H1 (cell line): ENCODE results near the gene AIG1. TPM values are rescaled to one million over a fixed set of nuclear protein-coding genes. Genes with fewer than 3 reads are reported as not detected.

Experiments
- CTCF ChIA-PET: fragments of 300-600 bp; sonication (Branson Sonifier 250); formaldehyde crosslinking; loops from one replicate; lab custom pipeline; 2021; ENCODE audit not compliant: partially characterized antibody; lab: Charles Lee
- POLR2A ChIA-PET: fragments of 300-600 bp; sonication (Branson Sonifier 250); formaldehyde crosslinking; loops from one replicate; lab custom pipeline; 2021; ENCODE audit warnings: inconsistent platforms; ENCODE audit not compliant: partially characterized antibody; lab: Charles Lee
- DNase-seq, 2 experiments: peaks; one replicate each; pipeline versions ENCODE4 v3.0.0 to v3.0.0-alpha.2; 2010 to 2022; ENCODE audit warnings: low spot score in 2 of 2, low read depth in 1 of 2, mixed read lengths in 1 of 2
- FAIRE-seq: peaks from 2 replicates; lab custom pipeline; 2011; peaks lifted over from hg19 to GRCh38; lab: Jason Lieb, UNC
- H2AFZ ChIP-seq: 2 replicates; pipeline ENCODE4 v1.8.1; 2012; ENCODE audit warnings: low read length, inconsistent platforms
- H2AK5ac ChIP-seq: 2 replicates; pipeline ENCODE4 v1.6.1; 2013; ENCODE audit warnings: low read depth, low read length
- H2BK120ac ChIP-seq: replicated peaks from 2 replicates; pipeline ENCODE3; 2013; ENCODE audit warnings: low read depth, low read length, inconsistent platforms
- H2BK12ac ChIP-seq: 2 replicates; pipeline ENCODE4 v1.6.1; 2013; ENCODE audit warnings: low read depth, low read length
- H2BK15ac ChIP-seq: 2 replicates; pipeline ENCODE4 v1.6.1; 2013; ENCODE audit warnings: low read length
- H2BK20ac ChIP-seq: 2 replicates; pipeline ENCODE4 v1.6.1; 2013; ENCODE audit warnings: low read length
- H2BK5ac ChIP-seq: 2 replicates; pipeline ENCODE4 v1.6.1; 2013; ENCODE audit warnings: low read depth, low read length
- H3K14ac ChIP-seq: 2 replicates; pipeline ENCODE4 v1.6.1; 2013; ENCODE audit warnings: inconsistent platforms; ENCODE audit not compliant: insufficient read length
- H3K18ac ChIP-seq: 2 replicates; pipeline ENCODE4 v1.6.1; 2013; ENCODE audit warnings: low read length; ENCODE audit errors: extremely low read depth
- H3K23ac ChIP-seq: 2 replicates; pipeline ENCODE4 v1.6.1; 2013; ENCODE audit warnings: inconsistent platforms; ENCODE audit not compliant: insufficient read length
- H3K23me2 ChIP-seq: 2 replicates; pipeline ENCODE4 v1.6.1; 2013; ENCODE audit warnings: low read depth, low read length
- H3K27ac ChIP-seq: 2 replicates; pipeline ENCODE4 v1.6.1; 2011; ENCODE audit warnings: low read depth, low read length, inconsistent platforms
- H3K27me3 ChIP-seq, 4 experiments: replicated peaks in 1 of 4; 1 replicate in 1 of 4; 2 replicates in 3 of 4; pipeline versions ENCODE4 v1.6.1 to v1.8.1; 2011 to 2013; ENCODE audit warnings: low read length in 3 of 4, mild to moderate bottlenecking in 3 of 4, inconsistent platforms in 2 of 4, mixed read lengths in 2 of 4, moderate library complexity in 1 of 4; ENCODE audit not compliant: control insufficient read depth in 3 of 4, insufficient read depth in 3 of 4; ENCODE audit errors: extremely low read depth in 1 of 4
- H3K36me3 ChIP-seq, 4 experiments: 2 replicates each; pipeline versions ENCODE4 v1.6.1 to v1.8.1; 2011 to 2013; ENCODE audit warnings: mild to moderate bottlenecking in 4 of 4, low read length in 3 of 4, moderate library complexity in 2 of 4, control low read depth in 1 of 4, inconsistent platforms in 1 of 4; ENCODE audit not compliant: insufficient read depth in 4 of 4, control insufficient read depth in 2 of 4
- H3K4ac ChIP-seq: replicated peaks from 2 replicates; pipeline ENCODE3; 2013; ENCODE audit warnings: low read length, low read depth, mixed read lengths, inconsistent platforms; ENCODE audit not compliant: insufficient read length
- H3K4me1 ChIP-seq, 4 experiments: replicated peaks in 1 of 4; 1 replicate in 1 of 4; 2 replicates in 3 of 4; pipeline versions ENCODE4 v1.6.1 to v1.8.1; 2011 to 2013; ENCODE audit warnings: low read length in 3 of 4, inconsistent platforms in 2 of 4, mixed read lengths in 1 of 4; ENCODE audit not compliant: insufficient read depth in 4 of 4, control insufficient read depth in 3 of 4
- H3K4me2 ChIP-seq, 2 experiments: 2 replicates each; pipeline versions ENCODE4 v1.6.1 to v1.8.1; 2011 to 2013; ENCODE audit warnings: low read depth in 2 of 2, low read length in 2 of 2, control low read depth in 1 of 2, inconsistent platforms in 1 of 2, mild to moderate bottlenecking in 1 of 2; ENCODE audit not compliant: insufficient read depth in 1 of 2
- H3K4me3 ChIP-seq, 4 experiments: fragments of 200-600, 300-600 bp in 1 of 4; sonication (generic), shearing (Covaris generic), sonication (Bioruptor Twin) in 1 of 4; 2 replicates each; pipeline versions ENCODE4 v1.5.1 to v1.8.1; 2011 to 2016; ENCODE audit warnings: low read length in 4 of 4, low read depth in 3 of 4, control low read depth in 2 of 4, inconsistent platforms in 2 of 4, mild to moderate bottlenecking in 2 of 4, mixed read lengths in 1 of 4, moderate library complexity in 1 of 4; ENCODE audit not compliant: insufficient read depth in 2 of 4; ENCODE audit errors: extremely low read depth in 1 of 4
- H3K56ac ChIP-seq: replicated peaks from 2 replicates; pipeline ENCODE3; 2013; ENCODE audit warnings: low read depth, mild to moderate bottlenecking, mixed read lengths, low read length, inconsistent platforms; ENCODE audit not compliant: insufficient read length
- H3K79me1 ChIP-seq: 2 replicates; pipeline ENCODE4 v1.6.1; 2013; ENCODE audit warnings: low read depth, low read length, control low read depth
- H3K79me2 ChIP-seq, 2 experiments: 2 replicates each; pipeline versions ENCODE4 v1.6.1 to v1.8.1; 2012 to 2013; ENCODE audit warnings: low read length in 2 of 2, mild to moderate bottlenecking in 2 of 2, inconsistent platforms in 1 of 2; ENCODE audit not compliant: insufficient read depth in 2 of 2, control insufficient read depth in 1 of 2
- H3K9ac ChIP-seq, 4 experiments: replicated peaks in 1 of 4; 1 replicate in 1 of 4; 2 replicates in 3 of 4; pipeline versions ENCODE4 v1.6.1 to v1.8.1; 2011 to 2013; ENCODE audit warnings: low read depth in 3 of 4, low read length in 3 of 4, control low read depth in 2 of 4, mild to moderate bottlenecking in 2 of 4, moderate library complexity in 2 of 4, inconsistent platforms in 1 of 4; ENCODE audit errors: extremely low read depth in 1 of 4
- H3K9me3 ChIP-seq, 2 experiments: 2 replicates each; pipeline versions ENCODE4 v1.6.1 to v1.8.1; 2012 to 2013; ENCODE audit warnings: mild to moderate bottlenecking in 2 of 2, moderate library complexity in 2 of 2, control low read depth in 1 of 2, inconsistent platforms in 1 of 2, low read depth in 1 of 2, low read length in 1 of 2, mixed read lengths in 1 of 2; ENCODE audit not compliant: insufficient read depth in 2 of 2
- H4K20me1 ChIP-seq, 2 experiments: replicated peaks in 1 of 2; 2 replicates each; pipeline versions ENCODE3 to v1.8.1; 2011 to 2013; ENCODE audit warnings: inconsistent platforms in 2 of 2, low read length in 2 of 2, mild to moderate bottlenecking in 1 of 2; ENCODE audit not compliant: insufficient read depth in 2 of 2, control insufficient read depth in 1 of 2
- H4K5ac ChIP-seq: 2 replicates; pipeline ENCODE4 v1.6.1; 2013; ENCODE audit warnings: low read length, low read depth, mixed read lengths, inconsistent platforms; ENCODE audit not compliant: insufficient read length
- H4K8ac ChIP-seq: 2 replicates; pipeline ENCODE4 v1.8.0; 2013; ENCODE audit warnings: mild to moderate bottlenecking, moderate library complexity, low read length, inconsistent platforms; ENCODE audit not compliant: insufficient read depth; ENCODE audit errors: extremely low read depth
- H4K91ac ChIP-seq: replicated peaks from 2 replicates; pipeline ENCODE3; 2013; ENCODE audit warnings: low read length, mixed read lengths, inconsistent platforms; ENCODE audit not compliant: insufficient read length
- CEBPB ChIP-seq: IDR thresholded peaks from 2 replicates; pipeline ENCODE4 v1.6.1; 2012; ENCODE audit warnings: low read depth, low read length
- CTBP2 ChIP-seq: IDR thresholded peaks from 2 replicates; pipeline ENCODE4 v1.7.0; 2011; ENCODE audit warnings: borderline replicate concordance, mild to moderate bottlenecking, moderate library complexity, mixed read lengths, low read length; ENCODE audit not compliant: insufficient read depth, insufficient read length
- CTCF ChIP-seq, 3 experiments: IDR thresholded peaks; 1 replicate in 2 of 3; 2 replicates in 1 of 3; pipeline versions ENCODE4 v1.5.1 to v1.6.1; 2011; ENCODE audit warnings: low read length in 3 of 3, mild to moderate bottlenecking in 3 of 3, inconsistent platforms in 2 of 3, low read depth in 1 of 3, moderate library complexity in 1 of 3; ENCODE audit not compliant: insufficient read depth in 1 of 3; ENCODE audit errors: control extremely low read depth in 1 of 3
- FOSL1 ChIP-seq: IDR thresholded peaks from 2 replicates; pipeline ENCODE4 v1.6.1; 2011; ENCODE audit warnings: mild to moderate bottlenecking, low read depth, low read length, moderate library complexity; ENCODE audit not compliant: insufficient read depth
- RAD21 ChIP-seq, 2 experiments: IDR thresholded peaks in 1 of 2; conservative IDR thresholded peaks in 1 of 2; 2 replicates each; pipeline ENCODE4 v1.6.1; 2011; ENCODE audit warnings: low read depth in 2 of 2, low read length in 2 of 2, improper control_type of control experiment in 1 of 2, inconsistent platforms in 1 of 2, mild to moderate bottlenecking in 1 of 2, moderate library complexity in 1 of 2
- RBBP5 ChIP-seq: IDR thresholded peaks from 2 replicates; pipeline ENCODE4 v1.7.1; 2012; ENCODE audit warnings: low read depth, mild to moderate bottlenecking, inconsistent platforms, low read length, moderate library complexity, borderline replicate concordance
- SIX5 ChIP-seq: IDR thresholded peaks from 2 replicates; pipeline ENCODE4 v1.6.1; 2011; ENCODE audit warnings: mild to moderate bottlenecking, low read depth, low read length
- SP1 ChIP-seq: IDR thresholded peaks from 2 replicates; pipeline ENCODE4 v1.6.1; 2011; ENCODE audit warnings: low read depth, low read length
- SP2 ChIP-seq: IDR thresholded peaks from 2 replicates; pipeline ENCODE4 v1.6.1; 2012; ENCODE audit warnings: mild to moderate bottlenecking, low read length, inconsistent platforms
- TBP ChIP-seq: IDR thresholded peaks from 2 replicates; pipeline ENCODE4 v1.6.1; 2011; ENCODE audit warnings: low read depth, low read length, improper control_type of control experiment
- TCF12 ChIP-seq: IDR thresholded peaks from 2 replicates; pipeline ENCODE4 v1.6.1; 2011; ENCODE audit warnings: low read depth, mild to moderate bottlenecking, low read length
- WGBS, 2 experiments: shearing (Covaris generic) in 1 of 2; methylation state at CpG; one replicate each; pipeline versions ENCODE4 v1.1.6 to v1.1.7; 2013 to 2015; ENCODE audit warnings: low lambda C conversion rate in 2 of 2, mixed read lengths in 2 of 2, inconsistent platforms in 1 of 2, low coverage in 1 of 2, missing lambda C conversion rate in 1 of 2; ENCODE audit not compliant: insufficient replicate concordance in 2 of 2, insufficient coverage in 1 of 2, insufficient read length in 1 of 2; ENCODE audit errors: extremely low coverage in 1 of 2, missing lambda C conversion rate in 1 of 2; 5-methylcytosine and 5-hydroxymethylcytosine counted together
- polyA plus RNA-seq, 7 experiments: library from polyadenylated mRNA; depleted of rRNA in 3 of 7; stranded (reverse) in 5 of 7; unstranded in 2 of 7; fragments of >200 nt in 5 of 7; fragments of 200-250 nt in 2 of 7; gene quantifications; 1 replicate in 5 of 7; 2 replicates in 1 of 7; 4 replicates in 1 of 7; pipeline versions ENCODE4 v1.2.1 to v1.2.3, GENCODE V29; 2011 to 2013; ENCODE audit warnings: missing spikeins in 2 of 7, mixed read lengths in 2 of 7
- total RNA-seq: library from RNA; stranded (reverse); fragmentation: NEBNext Ultra II Directional; extraction: Animal tissue kit (Norgen Biotek cat#: 25700); gene quantifications from 2 replicates; pipeline ENCODE4 v1.2.1, GENCODE V29; 2021

The AIG1 gene
- total and polyA plus RNA-seq, 2 of the 8 experiments (the other 6 are each of a cell fraction or from before 2014, with no cell fraction given) = 56.6 to 58.4 TPM

- Histone ChIP-seq H2BK20ac (no peak overlapping the region), H3K18ac (no peak overlapping the region), H3K9ac (no peak overlapping the region), H3K4ac (no peak overlapping the region), H3K23me2 (no peaks in the 10 kb centered on the region; the same call in 1 of the 2 replicates), H2BK12ac (no peak overlapping the region), H3K27ac (no peak overlapping the region), H3K56ac (no peak overlapping the region), H2AFZ (no peak overlapping the region), H2BK120ac (no peak overlapping the region), H3K4me1 (no peaks in the 10 kb centered on the region; a peak in 1 of 7 replicates), H3K9me3 (peaks cover 0 to 2% of the 10 kb centered on the region in 2 experiments; a peak in 1 of 4 replicates), H3K27me3 (no peaks in the 10 kb centered on the region), H2BK15ac (no peak overlapping the region), H4K8ac (no peak overlapping the region), H2BK5ac (no peak overlapping the region), H4K5ac (no peak overlapping the region), H3K14ac (no peak overlapping the region), H3K79me2 (no peaks in the 10 kb centered on the region), H4K91ac (no peak overlapping the region), H4K20me1 (no peaks in the 10 kb centered on the region), H3K36me3 (no peaks in the 10 kb centered on the region; a peak in 2 of 8 replicates), H3K23ac (no peak overlapping the region), H3K79me1 (no peaks in the 10 kb centered on the region; the same call in 1 of the 2 replicates), H2AK5ac (no peak overlapping the region), H3K4me2 (no peak overlapping the region), H3K4me3 (no peak overlapping the region)
- FAIRE-seq (no peak), DNase-seq (no peak)
- POLR2A ChIA-PET = no interaction called here
- CTCF ChIA-PET = interaction anchor here (1.0 to 2.6 kb wide), 4 partner anchors 9 to 556 kb away, joined by 3 to 10 read pairs (median 4); no protein-coding TSS in a partner anchor
- 93% methylated on average over 6 of the region's 6 CpGs; no CpG with 5 or more reads in 1 of the 2 experiments for WGBS, 2 experiments
- no peak for TF ChIP-seq CTCF (IDR thresholded peaks at IDR 0.05; ENCODE audit: control extremely low read depth in 1 of 3, insufficient read depth in 1 of 3, low read depth in 1 of 3, low read length in 3 of 3)
- TF ChIP-seq SIX5 = no peak
- no peak for TF ChIP-seq CEBPB
- no peak for TF ChIP-seq SP1
- no peak for TF ChIP-seq RAD21 (IDR thresholded peaks at IDR 0.05 in 1 of 2, conservative IDR thresholded peaks at IDR 0.05 in 1 of 2; ENCODE audit: low read depth in 2 of 2, low read length in 2 of 2)
- TF ChIP-seq SP2 = no peak
- TF ChIP-seq FOSL1 = no peak
- TF ChIP-seq RBBP5 = no peak
- no peak for TF ChIP-seq TBP
- TF ChIP-seq CTBP2 = no peak
- TF ChIP-seq TCF12 = no peak
Observed at GRCh38 chr6:143252961-143253360, 192.3 kb downstream of the AIG1 start.
